NK-92 (cell line): ENCODE results near the gene GRK2.

Experiments used
- DNase-seq: peaks from one replicate; lab custom pipeline; 2025; ENCODE audit not compliant: unreplicated experiment; lab: John Stamatoyannopoulos, UW

The GRK2 gene

DNA sequence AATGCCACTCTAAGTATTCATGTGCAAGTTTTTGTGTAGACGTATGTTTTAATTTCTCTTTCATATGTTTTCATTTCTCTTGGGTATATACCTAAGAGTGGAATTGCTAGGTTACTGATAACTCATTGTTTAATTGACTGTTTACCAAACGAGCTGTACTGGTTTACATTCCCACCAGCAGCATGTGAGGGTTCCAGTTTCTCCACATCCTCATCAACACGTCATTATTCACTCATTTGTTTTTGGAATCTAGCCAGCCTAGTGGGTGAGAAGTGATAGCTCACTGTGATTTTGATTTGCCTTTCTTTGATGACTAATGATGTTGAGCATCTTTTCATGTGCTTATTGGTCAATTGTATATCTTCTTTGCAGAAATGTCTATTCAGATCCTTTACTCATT is 26.8 kb downstream of the GRK2 start:
- DNase-seq, result no peak

- no peak for DNase-seq
Observed at GRCh38 chr11:67295846-67296245, 29.6 kb downstream of the GRK2 start.

DNA sequence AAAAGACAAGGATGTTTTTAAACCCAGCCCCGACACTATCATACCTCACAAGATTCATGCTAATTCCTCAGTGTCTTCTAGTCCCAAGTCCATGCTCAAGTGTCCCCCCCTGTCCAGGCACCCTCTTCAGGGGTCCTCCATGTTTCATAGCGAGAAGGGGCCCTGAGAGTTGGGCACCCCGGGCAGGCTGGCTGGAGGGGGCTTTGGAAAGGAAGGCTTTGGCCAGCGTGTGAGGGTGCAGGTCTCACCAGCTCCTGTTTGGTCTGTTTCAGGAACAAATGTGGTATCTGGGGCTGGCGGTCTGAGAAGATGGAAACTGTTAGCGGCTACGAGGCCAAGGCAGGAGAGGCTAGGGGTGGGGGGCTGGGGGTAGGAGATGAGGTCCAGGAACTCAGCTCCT is 32.5 kb downstream of the GRK2 start:
- DNase-seq, result no peak

- no peak for DNase-seq
Observed at GRCh38 chr11:67299471-67300191, 33.4 kb downstream of the GRK2 start.

DNA sequence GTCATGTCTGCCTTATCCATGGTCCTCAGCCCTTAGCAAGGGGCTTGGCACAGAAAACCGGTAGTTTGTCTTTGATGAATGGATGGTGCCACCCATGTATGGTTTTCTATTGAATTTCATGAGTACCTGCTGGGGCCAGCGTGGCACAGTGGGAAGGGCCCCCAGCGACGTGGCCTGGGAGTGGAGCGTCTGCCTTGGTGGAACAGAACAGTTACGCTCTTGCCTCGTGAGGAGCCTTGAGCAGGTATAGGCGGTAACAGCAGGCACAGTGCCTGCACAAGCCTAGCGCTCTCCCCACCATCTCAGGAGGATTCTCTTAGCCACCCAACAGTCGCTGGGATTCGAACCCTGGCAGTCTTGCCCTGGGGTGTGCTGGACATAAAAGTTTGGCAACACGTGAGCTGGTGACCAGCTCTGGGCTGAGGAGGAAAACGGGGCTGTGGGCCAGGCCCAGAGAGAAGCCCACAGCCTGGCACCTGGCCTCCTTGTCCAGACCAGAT is 34.0 kb downstream of the GRK2 start:
- no peak for DNase-seq

DNA sequence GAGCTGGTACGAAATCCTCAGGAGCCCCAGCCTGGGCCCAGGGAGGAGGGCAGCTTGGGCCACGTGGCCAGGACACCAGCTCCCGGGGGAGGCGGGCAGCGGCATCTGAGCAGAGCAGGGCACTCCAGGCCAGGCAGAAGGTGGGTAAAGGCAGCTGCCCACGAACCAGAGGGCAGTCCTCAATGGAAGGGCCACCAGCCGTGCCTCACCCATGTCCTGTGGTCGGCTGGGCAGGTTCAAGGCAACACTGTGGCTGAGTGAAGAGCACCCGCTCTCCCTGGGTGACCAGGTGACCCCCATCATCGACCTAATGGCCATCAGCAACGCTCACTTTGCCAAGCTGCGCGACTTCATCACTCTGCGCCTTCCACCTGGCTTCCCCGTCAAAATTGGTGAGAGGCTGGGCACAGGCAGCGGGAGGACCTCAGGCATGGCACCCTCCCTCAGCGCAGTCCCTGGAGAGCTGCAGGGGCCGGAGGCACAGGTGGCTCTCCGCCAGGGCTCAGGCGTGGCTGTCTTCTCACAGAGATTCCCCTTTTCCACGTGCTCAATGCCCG is 34.6 kb downstream of the GRK2 start:
- no peak for DNase-seq

- no peak for DNase-seq
Observed at GRCh38 chr11:67301313-67301921, 35.1 kb downstream of the GRK2 start.

GRCh38 chr11:67301951-67302516 is 35.8 kb downstream of the GRK2 start:
- no peak for DNase-seq

- DNase-seq, result no peak
Observed at GRCh38 chr11:67302571-67303131, 36.4 kb downstream of the GRK2 start.

- no peak for DNase-seq
Observed at GRCh38 chr11:67303132-67303834, 37.0 kb downstream of the GRK2 start, which contains the start of gene SSH3. TSS of gene SSH3 (plus strand) at chr11:67303530. CDS start at chr11:67303626, 96 bp downstream.

DNA sequence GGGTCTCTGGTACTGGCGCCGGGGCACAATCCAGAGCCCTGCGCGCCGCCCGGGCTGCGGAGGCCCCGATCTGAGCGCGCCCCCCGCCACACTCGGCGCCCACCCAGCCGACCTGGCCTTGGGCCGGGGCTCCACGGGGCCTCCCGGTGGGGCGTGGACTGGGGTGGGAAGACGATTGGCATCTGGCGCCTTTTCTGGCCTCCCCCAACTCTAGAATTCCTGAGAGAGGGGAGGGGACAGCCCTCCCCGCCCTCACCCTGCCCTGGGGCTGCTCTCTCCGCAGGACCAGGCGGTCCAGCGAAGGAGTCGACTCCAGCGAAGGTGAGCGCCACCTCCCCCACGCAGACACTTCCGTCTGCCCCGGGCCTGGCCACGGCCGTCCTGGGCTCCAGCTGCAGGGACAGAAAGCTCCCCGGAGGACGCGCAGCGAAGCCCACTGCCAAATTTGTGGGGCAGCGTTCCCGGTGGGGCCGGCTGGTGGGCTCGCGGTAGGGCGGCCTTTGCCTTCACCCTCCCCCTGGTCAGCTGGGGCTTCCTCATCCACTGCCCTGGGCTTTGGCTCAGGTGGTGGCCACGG is 37.6 kb downstream of the GRK2 start:
- DNase-seq, result no peak

GRCh38 chr11:67304511-67305113 is 38.3 kb downstream of the GRK2 start:
- DNase-seq, result no peak

DNA sequence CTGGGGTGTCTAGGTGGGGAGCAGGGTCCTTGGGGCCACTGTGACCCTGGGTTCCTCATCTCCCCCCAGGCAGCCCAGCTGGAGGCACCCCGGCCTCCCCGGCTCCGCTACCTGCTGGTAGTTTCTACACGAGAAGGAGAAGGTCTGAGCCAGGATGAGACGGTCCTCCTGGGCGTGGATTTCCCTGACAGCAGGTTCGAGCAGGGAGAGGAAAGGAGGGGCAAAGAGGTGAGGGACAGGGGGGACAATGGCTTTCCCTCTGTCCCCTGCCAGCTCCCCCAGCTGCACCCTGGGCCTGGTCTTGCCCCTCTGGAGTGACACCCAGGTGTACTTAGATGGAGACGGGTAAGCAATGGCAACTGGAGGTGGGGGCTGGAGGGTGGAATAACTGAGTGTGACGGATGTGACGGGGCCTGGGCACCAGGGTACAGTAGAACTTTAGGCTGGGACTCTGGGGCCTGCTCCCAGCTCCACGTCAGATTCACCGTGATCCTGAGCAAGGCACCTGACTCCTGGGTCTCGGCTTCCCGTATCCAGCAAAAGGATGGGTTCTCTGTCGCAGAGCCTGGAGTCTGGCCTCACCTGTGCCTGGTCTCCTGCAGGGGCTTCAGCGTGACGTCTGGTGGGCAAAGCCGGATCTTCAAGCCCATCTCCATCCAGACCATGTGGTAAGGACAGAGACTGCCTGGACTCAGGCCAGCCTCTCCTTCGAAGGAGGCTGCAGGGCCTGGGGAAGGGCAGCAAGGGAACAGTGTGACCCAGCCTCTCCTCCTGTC is 40.7 kb downstream of the GRK2 start:
- no peak for DNase-seq

DNA sequence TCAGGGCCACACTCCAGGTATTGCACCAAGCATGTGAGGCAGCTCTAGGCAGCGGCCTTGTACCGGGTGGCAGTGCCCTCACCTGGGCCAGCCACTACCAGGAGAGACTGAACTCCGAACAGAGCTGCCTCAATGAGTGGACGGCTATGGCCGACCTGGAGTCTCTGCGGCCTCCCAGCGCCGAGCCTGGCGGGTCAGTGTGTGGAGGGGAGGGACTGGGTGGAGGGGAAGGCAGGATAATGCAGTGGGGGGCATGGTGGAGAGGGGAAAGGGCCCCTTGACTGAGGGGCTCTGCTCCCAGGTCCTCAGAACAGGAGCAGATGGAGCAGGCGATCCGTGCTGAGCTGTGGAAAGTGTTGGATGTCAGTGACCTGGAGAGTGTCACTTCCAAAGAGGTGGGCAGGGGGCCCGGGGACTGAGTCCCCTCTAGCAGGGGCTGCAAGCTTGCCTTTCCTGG is 41.3 kb downstream of the GRK2 start:
- no peak for DNase-seq

DNA sequence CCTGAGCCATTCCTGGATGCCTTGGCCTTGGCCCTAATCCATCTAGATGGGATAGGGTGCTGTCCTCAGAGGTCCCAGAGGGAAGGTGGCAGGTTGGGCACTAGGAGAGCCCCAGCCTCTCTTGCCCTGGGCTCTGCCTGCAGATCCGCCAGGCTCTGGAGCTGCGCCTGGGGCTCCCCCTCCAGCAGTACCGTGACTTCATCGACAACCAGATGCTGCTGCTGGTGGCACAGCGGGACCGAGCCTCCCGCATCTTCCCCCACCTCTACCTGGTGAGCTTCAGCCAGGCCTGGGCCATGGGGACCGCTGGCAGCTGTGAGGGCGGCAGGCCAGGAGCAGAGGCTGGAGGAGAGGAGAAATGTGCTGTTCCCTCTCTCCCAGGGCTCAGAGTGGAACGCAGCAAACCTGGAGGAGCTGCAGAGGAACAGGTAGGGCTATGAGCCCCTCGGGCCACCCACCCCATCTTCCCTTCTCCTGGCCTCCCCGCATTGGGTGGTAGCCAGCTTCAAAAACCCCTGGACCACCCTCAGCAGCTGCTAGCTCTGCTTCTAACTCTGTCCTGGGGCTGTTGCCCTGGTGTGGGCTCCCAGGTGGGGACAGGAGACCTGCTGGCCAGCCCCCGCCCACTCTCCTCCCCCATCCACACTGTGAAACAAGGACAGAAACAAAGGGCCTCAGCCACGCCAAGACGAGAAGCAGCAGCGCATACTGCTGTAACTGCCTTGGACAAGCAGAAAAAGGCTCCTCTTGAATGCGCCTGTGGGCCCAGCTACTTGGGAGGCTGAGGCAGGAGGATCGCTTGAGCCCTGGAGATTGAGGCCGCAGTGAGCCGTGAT is 42.0 kb downstream of the GRK2 start:
- no peak for DNase-seq

GRCh38 chr11:67309166-67309565 is 42.9 kb downstream of the GRK2 start:
- no peak for DNase-seq

- no peak for DNase-seq
Observed at GRCh38 chr11:67309661-67310061, 43.4 kb downstream of the GRK2 start.

- no peak for DNase-seq
Observed at GRCh38 chr11:67310246-67311050, 44.2 kb downstream of the GRK2 start.
